NCI-H128 (cell line): ENCODE results near the gene MAP2K5.

Experiments used
- DNase-seq: peaks from one replicate; lab custom pipeline; 2025; ENCODE audit not compliant: unreplicated experiment; lab: John Stamatoyannopoulos, UW

The MAP2K5 gene

DNA sequence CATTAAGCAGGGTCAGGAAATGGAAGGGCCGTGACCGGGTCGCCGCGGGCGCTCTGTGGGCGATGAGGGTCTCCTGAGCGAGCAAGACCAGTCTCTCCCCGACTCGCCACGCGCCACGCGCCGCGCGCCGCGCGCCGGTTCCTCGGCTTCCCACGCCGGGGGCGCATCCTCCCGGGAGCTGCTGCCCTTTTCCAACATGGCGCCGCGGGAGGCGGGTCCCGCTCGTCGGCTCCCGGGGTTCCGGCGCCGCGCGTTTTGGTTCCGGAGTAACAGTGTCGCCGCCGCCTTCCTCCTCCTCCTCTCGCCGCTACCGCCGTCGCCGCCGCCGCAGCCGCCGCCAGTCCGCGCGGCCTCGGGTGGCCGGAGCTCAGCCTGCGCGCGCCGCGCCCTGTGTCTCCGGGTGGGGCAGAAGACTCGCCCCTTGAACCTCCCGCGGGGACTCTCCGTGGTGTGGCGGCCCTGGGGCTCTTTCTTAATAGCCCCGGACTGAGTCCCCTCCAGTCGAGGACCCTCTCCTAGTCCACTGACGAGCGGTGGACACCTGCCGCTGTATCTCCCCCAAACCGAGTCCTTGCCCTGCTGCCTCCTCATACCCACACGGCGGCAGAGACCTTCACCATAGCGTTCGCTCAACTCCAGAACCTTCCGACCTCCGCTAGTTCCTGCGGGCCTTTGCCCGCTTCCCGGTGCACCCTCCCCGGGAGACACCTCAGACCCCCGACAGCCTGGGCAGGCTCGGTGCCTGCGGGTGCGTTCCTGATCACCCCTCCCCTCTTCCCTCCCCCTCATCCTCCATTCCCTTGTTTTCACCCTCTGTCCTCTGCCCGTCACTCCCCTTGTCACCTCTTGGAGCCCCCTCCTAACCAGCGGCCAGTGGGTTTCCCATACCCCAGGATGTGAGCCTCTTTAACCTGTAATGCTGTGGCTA lies at the start of gene MAP2K5:
Gene MAP2K5, plus strand, starts transcription at position 284 of the 928 bp plus-strand sequence. Its CDS starts 633 bp downstream, at position 917.
- DNase-seq, result no peak

DNA sequence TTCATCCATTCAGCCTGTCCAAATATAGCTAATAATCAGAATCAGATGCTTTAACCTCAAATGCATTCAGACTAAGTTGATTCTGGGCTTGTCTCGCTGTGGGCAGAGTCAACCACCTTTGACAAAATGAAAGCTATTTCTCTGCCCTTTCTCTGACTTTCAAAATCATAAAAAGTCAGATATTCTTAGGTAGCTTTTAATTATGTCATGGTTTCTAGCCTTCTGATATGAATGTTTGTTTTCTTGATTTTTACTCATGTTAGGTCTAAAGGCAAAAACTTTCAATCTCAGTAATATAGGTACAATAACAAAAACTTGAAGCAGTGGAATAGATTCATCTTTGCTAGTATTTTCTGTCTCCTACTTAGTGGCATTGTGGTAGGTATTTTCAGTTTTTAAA lies 46.9 kb upstream of the MAP2K5 start:
- no peak for DNase-seq

DNA sequence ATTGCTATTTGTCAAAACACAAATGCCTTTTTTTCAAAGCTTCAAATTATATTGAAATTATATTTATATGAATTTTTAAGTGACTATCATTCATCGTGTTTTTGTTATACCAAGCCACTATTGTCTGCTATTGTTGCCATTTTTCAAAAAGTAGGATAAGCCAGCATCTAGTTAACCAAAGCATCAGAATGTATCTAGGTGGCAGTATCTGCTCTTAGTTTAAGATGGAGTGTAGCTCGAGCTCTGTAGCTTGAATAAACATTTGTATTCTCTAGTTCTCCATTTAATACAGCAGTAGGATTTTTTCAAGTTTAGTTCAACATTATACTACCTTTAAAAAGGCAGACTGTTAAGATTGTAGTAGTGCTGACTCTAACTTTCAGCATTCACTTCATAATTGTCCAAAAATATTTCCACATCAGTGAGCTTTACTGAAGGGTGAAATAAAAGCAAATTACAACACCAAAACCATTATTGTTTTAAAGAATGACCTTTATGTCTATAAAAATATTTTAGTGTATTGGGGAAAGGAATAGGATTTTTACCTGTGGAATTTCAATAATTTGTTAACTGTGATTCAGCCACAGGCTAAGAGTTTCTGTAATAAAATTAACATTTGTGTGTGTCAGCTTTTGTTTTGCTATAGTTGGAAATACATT lies 41.2 kb upstream of the MAP2K5 start:
- DNase-seq, result no peak

DNA sequence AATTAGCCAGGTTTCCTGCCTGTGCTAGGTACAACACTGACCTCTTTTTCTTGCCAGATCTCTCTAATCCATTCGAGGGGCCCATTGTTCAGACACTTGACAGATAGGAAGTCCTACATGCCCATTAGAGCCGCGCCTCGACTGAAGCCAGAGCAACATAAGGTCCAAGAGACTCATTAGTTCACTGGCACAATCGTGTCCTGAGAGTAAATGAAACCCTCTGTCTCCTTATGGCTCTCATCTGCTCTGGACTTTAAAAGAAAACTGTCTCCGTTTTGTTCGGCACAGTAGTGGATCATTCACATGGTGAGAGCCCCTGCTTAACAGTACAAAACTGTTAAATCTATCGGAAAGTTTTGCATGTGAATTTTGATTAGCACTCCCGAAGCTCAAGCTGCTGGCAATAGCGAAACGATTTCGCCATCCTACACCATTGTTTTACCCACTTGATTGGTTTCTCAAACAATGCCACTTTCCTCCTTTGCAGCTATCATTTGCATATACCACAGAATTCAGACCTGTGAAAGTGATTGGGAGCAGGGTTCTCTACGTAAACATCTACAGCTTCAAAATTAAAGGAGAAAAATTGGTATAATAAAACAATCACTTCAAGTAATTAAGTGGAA lies 40.6 kb upstream of the MAP2K5 start:
- DNase-seq, result no peak

DNA sequence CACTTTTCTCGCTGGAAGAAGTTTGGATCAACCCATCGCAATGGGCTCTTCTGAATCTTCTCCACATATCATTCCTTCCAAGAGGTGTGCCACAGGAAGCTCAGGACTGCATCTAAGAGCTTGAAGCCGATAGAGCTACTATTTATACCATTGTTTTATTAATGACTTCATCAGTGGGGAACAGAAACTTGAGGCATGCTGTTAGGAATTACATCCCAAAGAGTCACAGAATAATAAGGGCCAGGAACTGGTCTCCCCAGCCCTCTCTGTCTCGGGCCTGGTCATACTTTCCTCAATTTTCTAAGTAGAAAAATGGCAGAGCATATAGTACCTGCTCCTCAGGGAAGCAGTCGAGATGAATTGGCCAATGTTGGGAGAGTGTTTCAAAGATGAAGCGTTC lies 38.4 kb upstream of the MAP2K5 start:
- no peak for DNase-seq

DNA sequence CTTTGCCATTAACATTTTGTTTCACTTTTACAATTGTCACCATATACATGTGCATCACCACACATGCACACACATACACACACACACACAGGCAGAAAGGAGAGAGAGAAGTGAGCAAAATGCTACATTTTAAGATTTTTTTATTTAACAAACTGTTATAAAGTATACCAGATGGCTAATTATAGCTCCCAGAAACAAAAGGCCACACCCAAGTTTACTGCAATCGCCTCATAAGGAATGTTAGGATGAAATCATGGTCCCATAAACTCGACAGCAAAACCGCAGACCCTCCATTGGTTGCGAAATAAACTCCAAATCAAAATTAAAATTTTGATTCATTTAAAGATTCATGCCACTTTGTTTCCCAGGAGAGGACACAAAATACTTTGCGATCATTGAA lies 37.7 kb upstream of the MAP2K5 start:
- DNase-seq, result no peak

DNA sequence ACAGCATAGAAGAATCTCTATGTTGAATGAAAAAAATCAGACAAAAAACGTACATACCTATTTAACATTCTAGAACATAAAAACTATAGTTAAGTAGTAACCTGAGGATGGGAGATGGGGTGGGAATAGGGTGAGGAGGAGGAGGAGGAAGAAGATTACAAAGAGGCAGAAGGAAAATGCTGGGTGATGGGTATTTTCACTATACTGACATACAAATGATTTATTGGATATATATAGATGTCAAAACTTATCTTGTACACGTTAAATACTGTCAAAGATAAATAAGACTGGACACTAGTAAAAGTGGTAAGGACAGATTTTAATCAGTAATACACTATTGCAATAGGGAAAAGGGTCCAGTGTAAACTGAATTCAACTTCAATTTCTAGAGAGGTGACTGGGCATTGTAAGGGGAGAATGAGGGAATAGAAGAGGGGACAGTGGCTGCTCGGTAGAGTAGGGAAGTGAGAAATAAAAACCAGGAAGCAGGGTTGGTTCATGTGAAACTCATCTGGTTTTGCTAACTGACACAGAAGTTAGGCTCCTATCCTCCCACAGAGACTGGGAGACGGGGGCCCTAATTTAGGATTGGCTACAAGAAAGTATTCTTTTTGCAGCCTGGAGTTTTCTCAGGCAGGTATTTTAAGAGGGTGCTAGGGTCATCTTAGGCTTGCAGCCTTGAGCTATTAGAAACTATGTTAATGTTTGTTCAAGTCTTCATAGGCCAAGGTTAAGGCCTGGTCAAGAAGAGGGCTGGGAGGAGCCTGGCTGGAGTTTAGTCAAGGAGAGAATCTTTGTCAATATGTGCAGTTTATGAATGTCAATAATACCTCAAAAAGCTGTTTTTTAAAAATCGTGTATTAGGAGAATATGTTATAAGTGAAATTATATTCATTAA lies 36.6 kb upstream of the MAP2K5 start:
- DNase-seq, result no peak

DNA sequence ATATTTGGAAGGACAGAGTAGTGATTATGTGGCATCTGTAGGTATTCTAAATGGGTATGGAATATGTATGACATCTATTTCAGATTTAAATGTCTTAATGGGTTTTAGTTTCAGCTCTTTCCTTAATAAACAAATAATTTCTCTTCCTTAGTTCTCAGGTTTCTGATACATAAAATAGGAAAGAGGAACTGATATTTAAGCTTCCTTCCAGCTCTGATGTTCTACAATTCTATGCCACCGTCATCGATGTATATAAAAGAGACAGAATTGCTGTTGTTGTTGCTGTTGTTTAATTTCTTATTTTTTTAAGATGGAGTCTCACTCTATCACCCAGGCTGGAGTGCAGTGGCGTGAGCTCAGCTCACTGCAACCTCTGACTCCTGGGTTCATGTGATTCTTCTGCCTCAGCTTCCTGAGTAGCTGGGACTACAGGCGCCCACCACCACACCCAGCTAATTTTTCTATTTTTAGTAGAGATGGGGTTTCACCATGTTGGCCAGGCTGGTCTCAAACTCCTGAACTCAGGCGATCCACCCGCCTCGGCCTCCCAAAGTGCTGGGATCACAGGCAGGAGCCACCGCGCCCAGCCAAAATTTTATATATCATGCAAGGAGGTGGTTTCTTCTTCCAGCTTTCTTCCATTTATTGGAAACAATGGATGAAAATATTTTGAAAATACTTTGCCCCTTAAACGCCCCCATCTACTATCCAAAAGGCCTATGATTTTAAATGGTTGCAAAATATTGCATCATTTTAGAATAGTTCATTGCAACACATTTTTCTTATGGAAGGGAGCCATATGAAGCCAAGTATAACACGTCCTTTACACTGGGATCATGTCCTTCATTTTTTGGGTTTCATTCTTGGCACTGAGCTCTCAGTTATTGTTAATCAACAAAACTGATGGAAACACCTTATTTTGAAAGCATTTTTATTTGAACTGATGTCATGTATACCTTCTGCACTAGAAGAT lies 35.4 kb upstream of the MAP2K5 start:
- no peak for DNase-seq

DNA sequence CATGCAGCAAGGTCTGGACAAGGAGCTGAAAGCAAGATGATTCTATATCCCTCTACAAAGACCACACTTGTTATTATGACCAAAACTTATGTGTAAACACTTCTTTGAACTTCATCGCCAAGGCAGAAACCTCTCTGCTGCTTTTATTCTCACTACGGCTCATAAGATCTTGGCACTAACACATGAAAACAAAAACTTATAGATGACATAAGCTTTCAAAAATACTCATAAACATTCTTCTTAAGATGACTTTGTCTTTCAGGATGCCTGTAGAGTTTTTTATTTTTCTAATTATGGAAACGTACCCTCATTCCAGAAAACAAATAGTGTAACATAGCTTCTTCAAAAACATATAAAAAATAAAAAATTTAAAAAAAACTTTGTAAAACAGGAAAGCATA lies 34.1 kb upstream of the MAP2K5 start:
- no peak for DNase-seq

DNA sequence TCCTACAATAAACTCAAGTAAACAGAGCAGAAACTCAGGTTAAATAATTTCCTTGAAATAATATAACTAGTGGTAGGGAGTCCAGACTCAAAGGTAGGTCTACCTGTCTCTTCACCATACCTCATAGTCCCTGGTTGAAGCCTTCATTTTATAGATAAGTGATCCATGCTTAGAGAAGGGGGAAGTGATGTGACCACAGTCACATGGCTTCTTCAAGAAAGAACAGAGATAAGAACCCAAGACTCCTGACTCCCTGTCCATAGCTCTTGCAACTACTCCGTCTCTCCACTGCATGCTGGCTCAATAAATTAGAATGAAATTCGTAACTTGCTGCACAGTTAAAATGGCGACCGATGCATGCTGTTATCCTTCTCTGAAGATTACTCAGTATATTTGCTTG lies 32.6 kb upstream of the MAP2K5 start:
- DNase-seq, result no peak

DNA sequence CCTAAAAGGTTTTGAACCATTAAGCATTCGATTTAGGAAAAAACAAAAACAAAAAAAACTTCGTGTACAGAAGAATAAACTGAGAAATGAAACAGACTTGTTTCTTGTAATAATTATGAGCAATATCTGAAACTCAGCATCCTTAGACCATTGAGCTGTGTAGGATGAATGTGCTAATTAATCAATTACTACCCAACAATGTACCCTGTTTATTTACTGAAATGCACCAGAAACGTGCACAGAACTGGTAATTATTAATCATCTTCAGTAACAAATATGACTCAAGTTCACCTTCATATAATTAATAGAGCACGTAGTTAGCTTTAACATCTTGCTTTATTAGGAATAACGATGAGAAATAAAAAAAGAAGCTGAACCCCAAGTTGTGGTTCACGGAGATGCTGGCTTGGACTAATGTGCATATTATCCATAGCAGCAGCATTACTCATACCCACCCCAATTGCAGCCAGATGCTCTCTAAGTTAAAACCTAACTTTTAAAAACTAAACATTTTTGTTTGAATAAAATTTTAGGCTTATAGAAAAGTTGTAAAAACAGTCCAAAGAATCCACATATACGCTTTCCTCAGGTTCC lies 31.8 kb upstream of the MAP2K5 start:
- DNase-seq, result no peak

DNA sequence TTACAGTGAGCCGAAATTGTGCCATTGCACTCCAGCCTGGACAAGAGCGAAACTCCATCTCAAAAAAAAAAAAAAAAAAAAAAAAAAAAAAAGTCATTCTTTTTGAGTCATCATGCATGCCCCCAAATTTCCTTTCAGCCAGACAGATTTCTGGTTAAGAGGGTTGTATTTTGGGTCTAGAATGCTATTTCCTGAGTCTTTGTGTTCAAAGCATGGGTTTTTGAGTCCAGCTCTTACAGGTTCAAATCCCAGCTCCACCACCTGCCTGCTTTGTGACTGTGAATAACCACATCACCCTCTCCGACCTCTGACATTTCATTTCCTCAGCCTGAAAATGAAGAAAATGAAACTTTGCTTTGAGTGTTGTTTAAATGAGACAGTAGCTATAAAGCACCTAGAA lies 30.9 kb upstream of the MAP2K5 start:
- no peak for DNase-seq

DNA sequence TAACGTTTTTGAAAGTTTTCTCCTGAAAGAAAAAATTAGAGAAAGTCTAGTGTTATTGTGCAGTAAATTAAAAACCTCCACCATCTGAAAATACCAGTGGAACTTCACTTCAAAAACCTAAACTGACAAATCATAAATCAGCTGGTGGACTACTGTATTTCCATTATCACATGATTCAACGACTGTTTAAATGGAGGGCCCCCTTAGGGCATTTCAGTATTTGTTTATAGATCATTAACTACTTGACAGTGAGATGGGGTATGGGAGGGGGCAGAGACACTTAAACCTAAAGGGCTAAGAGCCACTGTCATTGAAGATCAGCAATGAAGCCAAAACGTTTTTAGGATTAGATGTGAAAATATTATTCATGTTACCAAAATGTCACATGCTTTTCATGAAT lies 30.4 kb upstream of the MAP2K5 start:
- DNase-seq, result no peak

DNA sequence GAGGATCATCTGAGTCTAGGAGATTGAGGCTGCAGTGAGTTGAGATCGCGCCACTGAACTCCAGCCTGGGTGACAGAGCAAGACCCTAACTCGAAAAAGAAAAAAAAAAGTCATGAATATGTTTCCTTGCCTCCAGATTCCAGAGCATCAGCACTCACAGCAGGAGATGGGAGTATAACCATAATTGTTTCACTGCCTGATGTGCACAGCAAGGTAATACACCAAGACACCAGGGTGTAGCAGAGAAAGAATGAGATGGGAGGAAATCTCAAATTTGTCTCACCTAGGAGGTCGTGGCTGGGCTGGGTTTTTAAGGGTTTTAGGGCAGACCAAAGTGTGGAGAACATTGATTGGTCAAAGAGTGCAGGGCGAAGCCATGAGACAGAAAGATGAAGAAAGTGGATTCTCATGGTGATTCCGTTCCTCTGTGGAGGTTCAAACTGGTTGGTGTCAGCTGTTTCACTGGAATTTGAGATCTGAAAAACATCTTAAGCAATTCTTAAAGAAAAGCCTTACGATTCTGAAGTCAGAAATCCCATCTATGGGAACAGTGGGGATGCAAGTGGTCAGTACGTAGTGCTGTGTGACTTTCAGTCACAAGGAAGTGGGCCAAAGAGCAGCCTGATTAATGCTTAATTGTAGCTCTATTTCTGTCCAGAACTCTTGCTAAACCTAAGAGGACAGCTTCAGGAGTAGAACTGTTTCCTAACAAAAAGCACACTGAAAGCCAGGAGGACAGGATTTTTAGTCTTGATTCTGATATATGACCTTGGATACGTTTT lies 29.4 kb upstream of the MAP2K5 start:
- no peak for DNase-seq

DNA sequence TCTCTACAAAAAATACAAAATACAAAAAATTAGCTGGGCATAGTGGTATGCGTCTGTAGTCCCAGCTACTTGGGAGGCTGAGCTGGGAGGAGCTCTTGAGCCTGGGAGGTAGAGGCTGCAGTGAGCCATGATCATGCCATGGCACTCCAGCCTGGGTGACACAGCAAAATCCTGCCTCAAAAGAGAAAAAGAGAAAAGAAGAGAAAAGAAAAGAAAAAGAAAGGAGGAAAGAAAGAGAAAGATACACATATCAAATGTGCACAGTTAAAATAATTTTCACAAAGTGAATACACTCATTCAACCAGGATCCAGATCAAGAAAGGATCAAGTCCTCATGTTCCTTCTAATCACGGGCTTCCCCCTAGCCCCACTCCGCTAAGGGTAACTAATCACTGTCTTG lies 27.4 kb upstream of the MAP2K5 start:
- no peak for DNase-seq

DNA sequence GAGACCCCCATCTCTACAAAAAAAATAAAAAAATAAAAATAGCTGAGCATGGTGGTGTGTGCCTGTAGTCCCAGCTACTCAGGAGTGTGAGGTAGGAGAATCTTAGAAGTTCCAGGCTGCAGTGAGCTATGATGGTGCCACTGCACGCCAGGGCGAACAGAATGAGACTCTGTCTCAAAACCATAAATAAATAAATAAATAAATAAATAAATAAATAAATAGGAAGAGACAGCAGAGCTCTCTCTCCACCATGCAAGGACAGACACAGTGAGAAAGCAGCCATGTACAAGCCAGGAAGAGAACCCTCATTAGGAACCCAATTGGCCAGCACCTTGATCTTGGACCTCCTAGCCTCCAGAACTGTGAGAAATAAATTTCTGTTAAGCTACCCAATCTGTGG lies 26.9 kb upstream of the MAP2K5 start:
- DNase-seq, result no peak

DNA sequence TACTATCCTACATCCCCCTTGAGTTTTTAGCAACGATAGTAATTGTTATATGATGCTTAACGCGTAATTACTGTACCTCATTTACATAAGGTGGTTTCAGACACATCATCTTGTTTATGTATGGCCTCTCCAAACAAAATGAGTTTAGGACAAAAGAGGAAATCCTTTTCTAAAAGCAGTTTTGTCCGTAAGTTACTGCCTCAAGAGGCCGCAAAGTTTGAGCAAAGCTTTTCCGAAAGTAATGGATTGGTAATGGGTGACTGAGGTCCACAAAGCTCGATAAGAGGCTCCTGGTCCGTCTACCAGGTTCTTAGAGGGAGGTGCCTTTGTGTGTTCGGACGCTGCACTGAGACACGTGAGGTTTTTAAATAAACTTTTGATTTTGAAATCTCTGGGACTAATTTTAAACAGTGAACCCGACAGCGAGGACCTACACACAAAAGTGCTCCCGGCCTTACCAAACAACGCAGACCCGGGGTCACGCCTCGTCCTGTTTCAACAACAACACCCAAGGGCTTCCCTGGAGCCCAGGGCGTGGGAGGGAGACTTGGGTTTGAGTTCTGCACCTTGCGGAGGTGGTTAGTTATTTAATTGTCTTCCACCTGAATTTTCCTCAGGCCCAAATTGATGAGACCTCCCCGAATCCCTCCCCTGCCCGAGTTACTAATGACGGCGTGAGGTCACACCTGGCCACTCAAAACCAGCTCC lies 22.0 kb upstream of the MAP2K5 start:
- DNase-seq, result no peak
